Astrocyte of the hippocampus (primary cell): ENCODE measurements around the gene CHD1L.
"Not testable (repeated sequence)": the region's sequence is repeated elsewhere in the genome, so short reads cannot be mapped to it uniquely, and the experiment has no call there.

Source experiments
- DNase-seq: peaks from one replicate; pipeline ENCODE4 v3.0.0; 2011; ENCODE audit warnings: low read depth, low spot score

The CHD1L gene

GRCh38 chr1:147233903-147234302 lies 8.6 kb upstream of the CHD1L start:
- not testable (repeated sequence) for DNase-seq

- DNase-seq = no peak
Observed at GRCh38 chr1:147235822-147236221, 6.7 kb upstream of the CHD1L start.

GRCh38 chr1:147236448-147236847 lies 6.0 kb upstream of the CHD1L start:
- no peak for DNase-seq

GRCh38 chr1:147236959-147237791 lies 5.3 kb upstream of the CHD1L start:
- DNase-seq = no peak

GRCh38 chr1:147238053-147238902 lies 4.2 kb upstream of the CHD1L start:
- no peak for DNase-seq

GRCh38 chr1:147238925-147239820 lies 3.3 kb upstream of the CHD1L start:
- no peak for DNase-seq

GRCh38 chr1:147240131-147240721 lies 2.3 kb upstream of the CHD1L start:
- not testable (repeated sequence) for DNase-seq

- no peak for DNase-seq
Observed at GRCh38 chr1:147241934-147242448, 493 bp upstream of the CHD1L start.

- DNase-seq = peak; percentile 56
Observed at GRCh38 chr1:147243228-147243685, 773 bp downstream of the CHD1L start.

- peak; percentile 22 for DNase-seq
Observed at GRCh38 chr1:147243841-147244240, 1.4 kb downstream of the CHD1L start.

GRCh38 chr1:147245129-147245528 lies 2.6 kb downstream of the CHD1L start:
- no peak for DNase-seq

- DNase-seq = no peak
Observed at GRCh38 chr1:147245586-147246021, 3.1 kb downstream of the CHD1L start.

- DNase-seq = no peak
Observed at GRCh38 chr1:147246044-147246690, 3.7 kb downstream of the CHD1L start.

GRCh38 chr1:147246910-147247655 lies 4.6 kb downstream of the CHD1L start:
- no peak for DNase-seq

GRCh38 chr1:147247656-147248238 lies 5.3 kb downstream of the CHD1L start:
- DNase-seq = peak; percentile 19

- no peak for DNase-seq
Observed at GRCh38 chr1:147252540-147252939, 10.1 kb downstream of the CHD1L start.

GRCh38 chr1:147260956-147261355 lies 18.5 kb downstream of the CHD1L start:
- no peak for DNase-seq

GRCh38 chr1:147264158-147264768 lies 21.8 kb downstream of the CHD1L start:
- DNase-seq = peak; percentile 45

- no peak for DNase-seq
Observed at GRCh38 chr1:147266381-147266780, 23.9 kb downstream of the CHD1L start.
